ENCODE results near the gene AMH. TPM values are rescaled to one million over a fixed set of nuclear protein-coding genes. Genes with fewer than 3 reads are reported as not detected.
A peak's percentile ranks its signal among the peaks of the same experiment; 100 is the strongest.

Gene AMH
- total and polyA plus RNA-seq, 2 of the 4 experiments (the other 2 are of a cell fraction) = 0.86 TPM; not detected in 1

- Histone ChIP-seq H3K36me3 (ENCODE audit: control insufficient read depth, insufficient read depth, low read length) (peaks cover 77% of the 10 kb centered on the region), H4K8ac (ENCODE audit: low read depth in 2 of 2, low read length in 2 of 2) (no peak overlapping the region), H3K18ac (ENCODE audit: low read depth, low read length) (no peak overlapping the region), H3K4me2 (ENCODE audit: low read depth, low read length) (no peak overlapping the region), H4K20me1 (ENCODE audit: insufficient read depth, low read length) (no peaks in the 10 kb centered on the region; the same call in 1 of the 2 replicates), H2AK5ac (ENCODE audit: low read depth, low read length) (no peak overlapping the region), H3K14ac (replicated peaks; ENCODE audit: low read depth, low read length) (no peak overlapping the region), H2BK15ac (ENCODE audit: low read depth, low read length) (no peak overlapping the region), H3K9me1 (ENCODE audit: insufficient read depth, low read length) (no peaks in the 10 kb centered on the region), H4K5ac (ENCODE audit: low read depth, low read length) (no peak overlapping the region), H2AK9ac (replicated peaks; ENCODE audit: low read depth, low read length, poor library complexity) (no peak overlapping the region), H3K27ac (ENCODE audit: insufficient read depth, low read length) (no peak overlapping the region), H2BK20ac (ENCODE audit: low read depth, low read length) (no peak overlapping the region), H3K23ac (ENCODE audit: low read depth, low read length) (no peak overlapping the region), H2BK5ac (ENCODE audit: low read depth, low read length, poor library complexity, severe bottlenecking) (no peak overlapping the region), H3K79me1 (ENCODE audit: low read depth in 1 of 2, low read length in 2 of 2) (peaks cover 14 to 50% of the 10 kb centered on the region in 2 experiments; a peak in 3 of 4 replicates), H3K4me3 (ENCODE audit: insufficient read depth, low read depth, low read length) (no peak overlapping the region), H3K9ac (ENCODE audit: low read depth, low read length) (no peak overlapping the region), H2BK120ac (ENCODE audit: low read depth, low read length) (no peak overlapping the region), H3K4me1 (ENCODE audit: control insufficient read depth, insufficient read depth, low read length) (no peaks in the 10 kb centered on the region), H3K4ac (ENCODE audit: low read depth, low read length) (no peak overlapping the region), H3K27me3 (ENCODE audit: control insufficient read depth, insufficient read depth, low read length) (no peaks in the 10 kb centered on the region), H3K56ac (ENCODE audit: extremely low read depth, insufficient read depth, low read length) (no peak overlapping the region), H4K91ac (ENCODE audit: insufficient read depth, low read depth, low read length) (no peak overlapping the region), H3K9me3 (ENCODE audit: control insufficient read depth, insufficient read depth, low read length) (no peaks in the 10 kb centered on the region), H2AFZ (replicated peaks; ENCODE audit: low read length, poor library complexity) (no peak overlapping the region)
- ChIA-PET CTCF (no interaction called here), POLR2A (ENCODE audit: unreplicated experiment) (no interaction called here)
- dilution Hi-C loops (cut with HindIII; ENCODE audit: low sequenced_read_pairs, unreplicated experiment) (no loop called here), intact Hi-C loops (cut with micrococcal nuclease) (no loop called here), in situ Hi-C loops (cut with MboI; ENCODE audit: low sequenced_read_pairs) (no loop called here)
- no TSS peak for BruUV-seq (replicated peaks)
- no peak for TF ChIP-seq POLR2A (IDR thresholded peaks at IDR 0.05; ENCODE audit: low read depth, low read length)
- no peak for TF ChIP-seq CEBPB (IDR thresholded peaks at IDR 0.05; ENCODE audit: low read depth, low read length)
- no peak for TF ChIP-seq SMC3 (IDR thresholded peaks at IDR 0.05; ENCODE audit: low read depth, low read length)
- TF ChIP-seq MAZ (IDR thresholded peaks at IDR 0.05; ENCODE audit: borderline replicate concordance, low read depth, low read length) = no peak
- TF ChIP-seq ELK1 (IDR thresholded peaks at IDR 0.05; ENCODE audit: borderline replicate concordance, low read depth, low read length) = no peak
- TF ChIP-seq RAD21 (IDR thresholded peaks at IDR 0.05; ENCODE audit: low read length) = no peak
- TF ChIP-seq BHLHE40 (IDR thresholded peaks at IDR 0.05; ENCODE audit: low read depth, low read length) = 0 out of 2 replicates have a peak, but pooled peaks have one; percentile 42
- no peak for TF ChIP-seq CHD1 (IDR thresholded peaks at IDR 0.05; ENCODE audit: low read depth, low read length)
- ATAC-seq (ENCODE audit: low read depth) (no peak), DNase-seq (no peak)
- 81% methylated on average over 17 of the region's 31 CpGs; no CpG with 5 or more reads in 1 of the 2 experiments for WGBS, 2 experiments (ENCODE audit: extremely low coverage in 2 of 2, insufficient read length in 1 of 2)
Measured at GRCh38 chr19:2215281-2215751, 33.8 kb upstream of the AMH start.

All from IMR-90 (cell line).